Nasal cavity respiratory epithelium epithelial cell of viscerocranial mucosa (primary cell): Measurements from ENCODE around the gene RS1. TPM values are rescaled to one million over a fixed set of nuclear protein-coding genes. Genes with fewer than 3 reads are reported as not detected.

Source experiments
- total RNA-seq: library from RNA; depleted of rRNA; stranded (reverse); fragments of >200 nt; gene quantifications from 2 replicates; pipeline ENCODE4 v1.2.3, GENCODE V29; 2014

RS1 gene
- not detected in 2 replicates for total RNA-seq

GRCh38 chrX:18672008-18672407 is at the start of gene RS1:
RS1 (minus strand) TSS chrX:18672108; CDS start chrX:18672068, 40 bp downstream.

DNA sequence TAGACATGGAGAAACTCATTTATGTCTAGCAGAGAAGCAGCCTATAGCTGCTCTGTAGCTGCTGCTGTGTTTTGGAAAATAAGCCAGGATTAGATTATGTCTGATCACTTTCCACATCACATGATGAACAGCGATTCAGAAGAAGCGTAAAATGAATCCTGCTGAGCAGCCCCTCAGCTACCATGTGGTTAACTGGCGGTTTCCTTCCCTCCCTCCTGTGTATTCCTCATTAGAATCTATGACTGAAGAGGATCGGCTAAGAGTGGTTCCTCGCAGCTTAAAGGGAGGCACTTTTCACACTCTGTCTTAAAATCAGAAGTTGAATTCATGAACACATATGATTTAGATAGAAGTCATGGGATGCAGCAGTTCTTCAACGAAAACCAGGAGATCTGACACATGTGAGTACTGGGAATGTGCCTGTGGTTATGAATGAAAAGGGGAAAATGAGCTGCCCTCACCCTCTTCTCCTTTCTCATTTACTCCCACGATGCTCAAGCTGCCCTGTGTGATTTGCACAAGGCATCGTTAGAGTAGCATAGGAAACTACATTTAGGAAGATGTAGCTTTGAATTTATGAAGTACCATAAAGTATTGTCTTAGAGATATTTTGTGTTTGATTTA is 35.6 kb upstream of the RS1 start, which contains the start of gene PPEF1:
TSS of gene PPEF1 (plus strand) at position 220 of the 624 bp plus-strand sequence. CDS start at position 356, 136 bp downstream.

Other genes starting within 250 kb of the RS1 start
- 5.8 and 7.3 TPM in 2 replicates for gene CDKL5, start 246.5 kb downstream of the RS1 start, total RNA-seq
- 0.07 TPM in 1 of 2 replicates, not detected in the other for gene PPEF1, start 35.5 kb upstream of the RS1 start, total RNA-seq